ENCODE measurements around the gene R3HDM4.

Gene R3HDM4

GRCh38 chr19:872266-872951, 40.6 kb downstream of the R3HDM4 start:
- peak; percentile 86 for DNase-seq

GRCh38 chr19:871446-872265, 41.4 kb downstream of the R3HDM4 start:
- DNase-seq = no peak

- no peak for DNase-seq
These were observed 42.0 kb downstream of the R3HDM4 start for GRCh38 chr19:870963-871401.

GRCh38 chr19:870314-870713, 42.7 kb downstream of the R3HDM4 start:
- no peak for DNase-seq

GRCh38 chr19:869245-870177, 43.5 kb downstream of the R3HDM4 start:
- DNase-seq = no peak

GRCh38 chr19:868458-869244, 44.4 kb downstream of the R3HDM4 start:
- no peak for DNase-seq

GRCh38 chr19:867855-868457, 45.1 kb downstream of the R3HDM4 start:
- no peak for DNase-seq

GRCh38 chr19:867301-867793, 45.7 kb downstream of the R3HDM4 start:
- no peak for DNase-seq

- DNase-seq = no peak
These were observed 46.2 kb downstream of the R3HDM4 start for GRCh38 chr19:866769-867300.

GRCh38 chr19:863315-863620, 49.8 kb downstream of the R3HDM4 start:
- no peak for DNase-seq

GRCh38 chr19:862581-863314, 50.3 kb downstream of the R3HDM4 start:
- DNase-seq = peak; percentile 79

- DNase-seq = peak; percentile 64
These were observed 51.1 kb downstream of the R3HDM4 start for GRCh38 chr19:861756-862580.

GRCh38 chr19:861141-861755, 51.8 kb downstream of the R3HDM4 start:
- DNase-seq = no peak

- DNase-seq = no peak
These were observed 53.9 kb downstream of the R3HDM4 start, which contains the start of gene CFD for GRCh38 chr19:858868-859843. TSS of gene CFD (plus strand) at chr19:859664. CDS start at chr19:859690, 26 bp downstream.

- DNase-seq = no peak
These were observed 54.7 kb downstream of the R3HDM4 start for GRCh38 chr19:858284-858683.

GRCh38 chr19:855566-856120, 57.4 kb downstream of the R3HDM4 start:
- no peak for DNase-seq

- DNase-seq = no peak
These were observed 57.9 kb downstream of the R3HDM4 start for GRCh38 chr19:855142-855541.

GRCh38 chr19:854549-854948, 58.5 kb downstream of the R3HDM4 start:
- no peak for DNase-seq
